AG09319 (cell line): ENCODE measurements around the gene OPA3.

ENCODE experiments used
- DNase-seq: peaks from one replicate; pipeline ENCODE4 v3.0.0-alpha.2; 2010; ENCODE audit warnings: low read depth; ENCODE audit errors: extremely low read depth
- CTCF ChIP-seq: IDR thresholded peaks from 2 replicates; pipeline ENCODE4 v1.5.1; 2011; ENCODE audit warnings: low read depth, mild to moderate bottlenecking, inconsistent platforms, low read length, moderate library complexity

The OPA3 gene

GRCh38 chr19:45505996-45506245 is 78.7 kb downstream of the OPA3 start:
- no peak for DNase-seq
- TF ChIP-seq CTCF: no peak

- no peak for DNase-seq
- TF ChIP-seq CTCF: no peak
Measured at GRCh38 chr19:45505151-45505995, 79.2 kb downstream of the OPA3 start.

GRCh38 chr19:45503909-45504308 is 80.7 kb downstream of the OPA3 start:
- no peak for TF ChIP-seq CTCF
- DNase-seq: no peak

- no peak for TF ChIP-seq CTCF
- DNase-seq: no peak
Measured at GRCh38 chr19:45502111-45502510, 82.5 kb downstream of the OPA3 start.

- TF ChIP-seq CTCF: no peak
- no peak for DNase-seq
Measured at GRCh38 chr19:45501730-45502014, 82.9 kb downstream of the OPA3 start.

- DNase-seq: no peak
- no peak for TF ChIP-seq CTCF
Measured at GRCh38 chr19:45500918-45501729, 83.5 kb downstream of the OPA3 start.
